GM21367 (cell line): ENCODE measurements around the gene CXCL12.

Experiments
- ATAC-seq: cut with Tn5 transposase; IDR thresholded peaks from one replicate; pipeline ENCODE4 v1.9.1; 2021; ENCODE audit not compliant: unreplicated experiment

CXCL12 gene

GRCh38 chr10:44399659-44400451, 15.0 kb upstream of the CXCL12 start:
- no peak for ATAC-seq

DNA sequence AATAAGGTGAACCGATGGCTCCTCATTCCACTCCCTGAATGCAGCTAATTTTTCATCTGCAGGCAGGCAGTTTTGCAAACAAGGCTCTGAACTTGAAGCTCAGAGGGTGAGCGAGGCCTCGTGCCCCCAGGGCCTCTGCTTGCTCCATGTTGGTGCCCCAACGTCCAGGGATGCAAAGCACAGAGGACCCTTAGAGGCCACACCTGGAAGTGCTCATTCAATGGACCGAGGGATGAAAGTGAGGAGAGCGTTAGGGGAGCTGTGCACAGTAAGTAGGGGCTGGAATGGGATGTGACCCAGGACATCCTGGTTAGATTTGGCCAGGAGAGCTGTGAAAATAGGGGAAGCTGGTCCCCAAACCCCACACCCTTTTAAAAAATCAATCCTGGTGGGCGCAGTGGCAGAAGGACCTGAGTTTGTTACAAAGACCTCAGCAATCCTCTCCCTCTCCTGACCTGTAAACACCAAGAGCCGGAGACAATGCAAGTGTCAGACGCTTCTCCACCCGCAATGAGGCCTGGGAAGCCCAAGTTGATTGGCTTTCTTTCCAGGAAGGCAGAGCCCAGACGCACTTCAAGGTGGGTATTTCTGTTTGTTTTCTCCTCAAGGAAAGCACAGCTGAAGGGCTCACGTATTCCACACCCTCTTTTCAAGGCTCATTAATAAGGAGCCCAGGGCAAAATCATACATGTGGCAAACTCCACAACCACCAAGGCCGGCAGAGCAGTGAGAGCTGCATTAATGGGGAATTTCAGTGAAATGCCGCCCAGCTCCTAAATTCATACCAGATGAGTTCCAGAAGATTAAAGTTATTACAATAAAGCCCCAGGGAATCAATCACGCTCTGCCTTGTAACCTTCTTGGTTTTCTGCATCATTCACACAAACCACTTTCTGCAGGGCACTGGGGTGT, 14.1 kb upstream of the CXCL12 start:
- no peak for ATAC-seq

GRCh38 chr10:44398271-44398670, 13.4 kb upstream of the CXCL12 start:
- no peak for ATAC-seq

DNA sequence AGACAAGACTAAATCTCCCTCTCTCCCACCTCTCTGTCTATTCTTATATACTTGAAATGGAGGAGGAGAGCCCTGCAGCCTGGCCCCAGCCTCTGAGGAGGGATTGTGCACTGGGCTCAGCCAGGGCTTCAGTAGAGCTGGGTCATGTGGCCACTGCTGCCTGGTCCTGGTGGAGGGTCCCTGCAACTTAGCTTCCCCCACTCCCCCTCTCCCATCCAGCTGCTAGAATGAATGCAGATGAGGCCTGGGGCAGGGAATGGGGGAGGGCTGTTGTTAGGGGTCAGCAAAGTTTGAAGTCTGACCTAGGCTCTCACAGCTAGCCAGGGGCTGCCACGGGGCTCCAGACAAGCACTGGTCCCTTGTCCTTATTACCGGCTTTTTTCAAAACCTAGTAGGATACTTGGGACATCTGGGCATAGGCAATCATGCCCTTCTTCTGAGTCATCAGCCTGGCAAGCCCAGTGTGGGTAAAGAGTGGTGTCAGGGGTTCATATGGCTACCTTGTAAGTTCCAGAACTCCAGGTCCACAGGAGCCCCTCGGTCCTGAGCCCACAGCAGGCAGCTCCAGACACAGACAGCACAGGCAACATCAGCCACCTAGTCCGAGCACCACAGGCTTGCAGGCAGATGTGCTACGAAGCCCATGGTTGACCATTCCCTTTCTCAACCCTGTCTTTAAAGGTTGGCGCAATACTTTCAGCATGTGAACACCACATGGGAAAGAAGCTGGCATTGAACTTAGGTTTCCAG, 12.8 kb upstream of the CXCL12 start:
- ATAC-seq, result no peak

GRCh38 chr10:44396671-44397191, 11.8 kb upstream of the CXCL12 start:
- ATAC-seq, result no peak

- no peak for ATAC-seq
These were observed 11.2 kb upstream of the CXCL12 start for GRCh38 chr10:44395902-44396670.

DNA sequence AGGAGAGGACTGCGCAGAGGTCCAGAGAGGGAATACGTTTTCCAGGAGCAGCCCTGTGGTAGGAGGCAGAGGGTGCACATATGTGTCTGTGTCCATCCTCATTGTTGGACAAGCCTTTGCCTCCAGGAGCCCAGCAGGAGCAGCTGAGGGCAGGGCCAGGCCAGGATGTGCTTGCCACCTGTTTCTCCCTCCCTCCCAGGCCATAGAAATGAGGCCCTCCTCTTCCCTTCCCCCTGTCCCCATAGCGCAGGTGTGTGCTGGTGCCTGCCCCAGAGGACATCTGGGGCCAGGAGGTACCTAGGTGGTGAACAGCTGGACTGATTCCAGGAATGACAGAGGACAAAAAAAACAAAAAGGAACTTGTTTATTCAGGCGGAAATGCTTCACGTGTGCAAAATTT, 10.5 kb upstream of the CXCL12 start:
- no peak for ATAC-seq

GRCh38 chr10:44394696-44395381, 9.9 kb upstream of the CXCL12 start:
- no peak for ATAC-seq

DNA sequence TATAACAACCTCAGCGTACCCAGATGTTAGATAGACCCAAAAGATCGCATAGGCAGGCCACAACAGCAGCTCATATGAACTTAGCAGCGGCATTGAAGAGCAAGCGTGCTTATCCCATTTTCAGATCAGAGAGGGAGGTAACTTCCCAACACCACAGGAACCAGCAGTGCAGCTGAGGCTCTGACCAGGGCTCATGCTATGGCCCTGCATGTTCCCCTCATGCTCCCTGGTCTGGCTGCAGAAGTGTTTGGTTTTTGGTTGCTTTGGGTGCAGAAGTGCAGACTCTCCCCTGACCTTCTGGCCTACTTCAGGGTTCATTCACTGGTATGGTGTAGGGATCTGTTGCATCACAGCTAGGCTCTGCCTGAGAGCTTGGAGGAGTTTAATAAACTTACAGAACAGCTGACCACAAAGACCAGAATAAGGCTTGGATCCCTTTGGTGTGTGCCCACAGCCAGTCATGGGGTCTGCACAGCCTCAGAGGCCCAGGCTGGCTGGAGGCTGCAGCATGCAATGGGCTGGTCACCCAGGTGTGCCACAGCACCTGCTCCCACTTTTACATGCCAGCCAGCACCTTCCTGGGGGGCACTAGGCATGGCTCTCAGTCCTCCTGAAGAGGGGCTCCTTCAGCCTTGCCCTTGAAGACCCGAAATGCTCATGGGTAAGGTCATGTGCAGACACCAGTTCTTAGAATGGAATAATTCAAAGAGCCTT, 9.1 kb upstream of the CXCL12 start:
- no peak for ATAC-seq

GRCh38 chr10:44393051-44393630, 8.2 kb upstream of the CXCL12 start:
- ATAC-seq, result no peak

- ATAC-seq, result no peak
These were observed 7.5 kb upstream of the CXCL12 start for GRCh38 chr10:44392420-44392819.

GRCh38 chr10:44391981-44392380, 7.1 kb upstream of the CXCL12 start:
- no peak for ATAC-seq

DNA sequence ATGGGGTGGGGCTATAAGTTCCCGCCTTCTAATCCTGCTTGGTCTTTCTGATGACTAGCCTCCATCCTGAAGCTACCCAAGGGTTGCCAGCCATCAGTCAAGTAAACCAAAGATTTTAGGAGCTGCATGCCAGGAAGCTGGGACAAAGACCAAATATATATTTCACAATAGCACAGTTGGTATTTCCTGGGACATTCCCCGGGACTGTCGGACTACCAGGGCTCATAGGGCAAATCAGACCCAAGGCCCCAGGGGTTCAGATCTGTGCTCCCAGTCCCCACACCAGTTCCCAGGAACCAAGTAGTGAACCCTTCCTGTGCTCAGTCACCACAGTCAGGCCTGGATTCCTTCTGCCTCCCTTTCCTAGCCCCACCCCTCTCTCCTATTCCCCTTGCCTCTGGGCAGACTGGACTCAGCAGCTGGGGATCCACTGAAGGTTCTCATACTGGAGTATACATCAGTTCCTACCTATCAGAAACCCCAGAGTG, 5.7 kb upstream of the CXCL12 start:
- ATAC-seq, result no peak

DNA sequence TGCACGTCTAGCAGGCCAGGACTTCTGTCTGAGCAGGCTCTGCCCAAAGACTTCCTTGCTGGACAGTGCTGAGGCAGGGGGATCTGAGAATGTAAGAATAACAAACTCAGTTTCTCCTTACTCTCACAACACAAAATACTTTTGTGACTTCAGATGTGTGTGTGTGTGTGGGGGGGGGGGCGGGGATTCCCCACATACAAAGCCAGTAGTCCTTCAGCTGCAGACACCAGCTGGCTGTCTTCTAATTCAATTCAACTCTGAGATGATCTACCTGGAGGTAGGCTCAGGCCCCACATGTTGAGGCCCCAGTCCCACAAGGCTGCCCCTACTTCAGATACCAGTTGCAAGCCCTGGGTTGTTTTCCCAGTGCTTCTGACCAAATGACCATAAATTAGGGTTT, 4.7 kb upstream of the CXCL12 start:
- ATAC-seq, result no peak

DNA sequence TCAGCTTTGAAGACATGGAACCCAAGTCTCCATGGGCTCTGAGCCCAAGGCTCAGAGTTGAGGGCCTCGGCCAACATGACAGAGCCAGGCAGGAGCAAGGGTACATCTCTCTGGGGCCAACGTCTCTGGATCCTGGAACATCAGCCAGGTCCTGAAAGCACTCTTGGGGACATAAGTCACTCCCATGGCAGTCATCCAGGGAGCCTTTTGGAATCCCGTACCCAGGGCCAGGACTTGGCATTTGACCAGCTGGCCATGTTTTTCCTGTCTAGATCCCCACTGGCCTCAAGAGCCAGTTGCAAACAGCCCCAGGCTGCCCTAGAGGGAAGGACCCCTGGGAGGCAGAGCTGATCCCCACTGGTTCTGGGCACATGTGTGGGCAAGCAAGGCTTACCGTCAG, 4.3 kb upstream of the CXCL12 start:
- ATAC-seq, result no peak

- no peak for ATAC-seq
These were observed 3.7 kb upstream of the CXCL12 start for GRCh38 chr10:44388641-44389040.

GRCh38 chr10:44387853-44388251, 3.0 kb upstream of the CXCL12 start:
- ATAC-seq, result no peak

GRCh38 chr10:44386546-44387052, 1.7 kb upstream of the CXCL12 start:
- peak; percentile 73 for ATAC-seq
